K562 (cell line): ENCODE data around the gene TRMT10B. TPM values are rescaled to one million over a fixed set of nuclear protein-coding genes. Genes with fewer than 3 reads are reported as not detected.
A peak's percentile ranks its signal among the peaks of the same experiment; 100 is the strongest.

Experiments
- ATAC-seq: fragments of 200-7000 bp; cut with Tn5 transposase; 3 replicates; pipeline ENCODE4 v1.9.1; 2020; ENCODE audit warnings: moderate library complexity
- BruUV-seq: library from RNA; stranded (reverse); fragments of 400-500 nt; replicated peaks from 2 replicates; lab custom pipeline; 2021; lab: Mats Ljungman, UMichigan
- CTCF ChIA-PET: fragments of 300-600 bp; formaldehyde crosslinking; extraction: SDS; loops from one replicate; lab custom pipeline; 2021; ENCODE audit warnings: low intra/inter-chr PET ratio; lab: Yijun Ruan, JAX
- POLR2A ChIA-PET: fragments of 300-600, 350-650 bp; sonication (Branson Sonifier 250); formaldehyde crosslinking; extraction: SDS; loops from one replicate; lab custom pipeline; 2021; ENCODE audit warnings: antibody characterized with exemption, inconsistent platforms; lab: Yijun Ruan, JAX
- DNase-seq, 4 experiments: peaks; one replicate each; pipeline versions ENCODE4 v3.0.0 to v3.0.0-alpha.2; 2011 to 2018; ENCODE audit warnings: low spot score in 3 of 4, mixed read lengths in 3 of 4; ENCODE audit errors: extremely low read depth in 1 of 4
- FAIRE-seq: peaks from 2 replicates; lab custom pipeline; 2011; peaks lifted over from hg19 to GRCh38; lab: Jason Lieb, UNC
- H2AFZ ChIP-seq: 2 replicates; pipeline ENCODE4 v1.6.0; 2011; ENCODE audit warnings: low read depth, low read length, control low read depth, inconsistent platforms
- H3K27ac ChIP-seq: fragments of 200-600 bp; 3 replicates; pipeline ENCODE4 v1.8.0; 2011; ENCODE audit warnings: low read depth, mild to moderate bottlenecking, control low read depth, inconsistent platforms, low read length, moderate library complexity, mixed read lengths; ENCODE audit errors: extremely low read depth
- H3K27me3 ChIP-seq, 2 experiments: fragments of 300-600 bp in 1 of 2; 2 replicates in 1 of 2; 3 replicates in 1 of 2; pipeline versions ENCODE4 v1.6.0 to v1.8.0; 2011; ENCODE audit warnings: inconsistent platforms in 2 of 2, low read length in 2 of 2, mild to moderate bottlenecking in 1 of 2, mixed read lengths in 1 of 2, moderate library complexity in 1 of 2; ENCODE audit not compliant: control insufficient read depth in 2 of 2, insufficient read depth in 2 of 2
- H3K36me3 ChIP-seq: fragments of 300-600 bp; 3 replicates; pipeline ENCODE4 v1.8.0; 2011; ENCODE audit warnings: mild to moderate bottlenecking, low read length, inconsistent platforms; ENCODE audit not compliant: control insufficient read depth, insufficient read depth
- H3K4me1 ChIP-seq, 2 experiments: fragments of 200-600 bp in 1 of 2; replicated peaks in 1 of 2; 2 replicates in 1 of 2; 3 replicates in 1 of 2; pipeline versions ENCODE4 v1.5.1 to v1.8.0; 2011; ENCODE audit warnings: inconsistent platforms in 2 of 2, low read length in 2 of 2, mild to moderate bottlenecking in 1 of 2, mixed read lengths in 1 of 2, moderate library complexity in 1 of 2; ENCODE audit not compliant: control insufficient read depth in 2 of 2, insufficient read depth in 2 of 2
- H3K4me2 ChIP-seq: 2 replicates; pipeline ENCODE4 v1.6.1; 2011; ENCODE audit warnings: low read length, control low read depth, inconsistent platforms, mixed read lengths; ENCODE audit not compliant: insufficient read depth
- H3K4me3 ChIP-seq: fragments of 200-600 bp; sonication (generic), shearing (Covaris generic); 2 replicates; pipeline ENCODE4 v1.5.1; 2016; ENCODE audit warnings: control low read depth, inconsistent platforms
- H3K79me2 ChIP-seq: fragments of 200-600 bp; 3 replicates; pipeline ENCODE4 v1.8.0; 2011; ENCODE audit warnings: low read length, inconsistent platforms; ENCODE audit not compliant: control insufficient read depth, insufficient read depth
- H3K9ac ChIP-seq, 2 experiments: 2 replicates each; pipeline versions ENCODE4 v1.6.0 to v1.6.1; 2011; ENCODE audit warnings: low read depth in 2 of 2, low read length in 2 of 2, control low read depth in 1 of 2, inconsistent platforms in 1 of 2, mild to moderate bottlenecking in 1 of 2, mixed read lengths in 1 of 2; ENCODE audit not compliant: insufficient read depth in 1 of 2
- H3K9me1 ChIP-seq: one replicate; pipeline ENCODE4 v1.6.0; 2011; ENCODE audit warnings: inconsistent platforms, mild to moderate bottlenecking, low read length, moderate library complexity; ENCODE audit not compliant: control insufficient read depth, insufficient read depth
- H3K9me3 ChIP-seq: replicated peaks from 2 replicates; pipeline ENCODE4 v1.5.1; 2011; ENCODE audit warnings: low read depth, low read length, inconsistent platforms; ENCODE audit not compliant: control insufficient read depth, insufficient read depth
- H4K20me1 ChIP-seq: replicated peaks from 2 replicates; pipeline ENCODE4 v1.6.1; 2011; ENCODE audit warnings: low read length, inconsistent platforms, mixed read lengths; ENCODE audit not compliant: control insufficient read depth, insufficient read depth
- CBX3 ChIP-seq, 2 experiments: IDR thresholded peaks; 1 replicate in 1 of 2; 2 replicates in 1 of 2; pipeline ENCODE4 v1.6.1; 2012; ENCODE audit warnings: inconsistent platforms in 2 of 2, low read length in 2 of 2, borderline replicate concordance in 1 of 2, control low read depth in 1 of 2
- DDX20 ChIP-seq: fragments of 450-650 bp; IDR thresholded peaks from 2 replicates; pipeline ENCODE4 v1.6.1; 2016; ENCODE audit warnings: missing genetic modification characterization, low read depth, mild to moderate bottlenecking, missing compliant biosample characterization, moderate library complexity
- HMG20B ChIP-seq: fragments of 250-450 bp; sonication (Bioruptor Pico); IDR thresholded peaks from 2 replicates; pipeline ENCODE4 v1.5.0; 2021; ENCODE audit warnings: mild to moderate bottlenecking
- RBM22 ChIP-seq: fragments of 200-400 bp; formaldehyde crosslinking; IDR thresholded peaks from 2 replicates; pipeline ENCODE4 v1.6.1; 2018; ENCODE audit warnings: low read length, low read depth; ENCODE audit not compliant: poor library complexity, severe bottlenecking
- RBM25 ChIP-seq: fragments of 200-400 bp; formaldehyde crosslinking; IDR thresholded peaks from 2 replicates; pipeline ENCODE4 v1.6.1; 2018; ENCODE audit warnings: low read length, low read depth, moderate library complexity; ENCODE audit not compliant: severe bottlenecking
- TFE3 ChIP-seq: fragments of 450-650 bp; formaldehyde crosslinking; IDR thresholded peaks from 2 replicates; pipeline ENCODE4 v1.4.0; 2020; ENCODE audit warnings: mild to moderate bottlenecking, mixed read lengths
- ZFP30 ChIP-seq: fragments of 250-450 bp; sonication (Bioruptor Pico); IDR thresholded peaks from 2 replicates; pipeline ENCODE4 v1.8.0; 2022; ENCODE audit warnings: moderate library complexity, mild to moderate bottlenecking, inconsistent platforms, borderline replicate concordance
- ZNF318 ChIP-seq, 2 experiments: fragments of 450-650 bp; IDR thresholded peaks; 2 replicates each; pipeline ENCODE4 v1.6.1; 2016; ENCODE audit warnings: mild to moderate bottlenecking in 2 of 2, borderline replicate concordance in 1 of 2, low read depth in 1 of 2, moderate library complexity in 1 of 2
- WGBS: fragments of 100-300 bp; shearing (Covaris generic); methylation state at CpG from one replicate; pipeline ENCODE4 v1.1.6; 2016; ENCODE audit warnings: low coverage, mixed read lengths; ENCODE audit not compliant: insufficient coverage; ENCODE audit errors: missing lambda C conversion rate; 5-methylcytosine and 5-hydroxymethylcytosine counted together
- in situ Hi-C: fragments of 300-500 bp; cut with MboI; formaldehyde crosslinking; loops from 4 replicates; pipeline ENCODE4 v1.15.0; 2018; ENCODE audit warnings: inconsistent platforms, mixed read lengths
- intact Hi-C: fragments of 100-400 bp; cut with micrococcal nuclease; formaldehyde crosslinking; loops from 2 replicates; pipeline ENCODE4 v1.14.2; 2022
- polyA plus RNA-seq, 8 experiments: library from polyadenylated mRNA; depleted of rRNA in 4 of 8; stranded (reverse) in 5 of 8; unstranded in 3 of 8; fragments of >200 nt; fragmentation: Nextera tagmentation in 2 of 8; fragmentation: Illumina TruSeq in 1 of 8; extraction: Ambion mirVana in 2 of 8; extraction: Trizol in 1 of 8; gene quantifications; 2 replicates each; pipeline versions ENCODE4 v1.2.1 to v1.2.3, GENCODE V29; 2011 to 2014; ENCODE audit warnings: inconsistent platforms in 1 of 8, missing spikeins in 1 of 8
- total RNA-seq, 7 experiments: library from RNA; depleted of rRNA in 6 of 7; stranded (reverse); fragments of >200 nt in 6 of 7; fragmentation: Illumina TruSeq in 2 of 7; extraction: Trizol in 2 of 7; gene quantifications; 2 replicates each; pipeline versions ENCODE4 v1.2.1 to v1.2.3, GENCODE V29; 2011 to 2021; ENCODE audit warnings: low replicate concordance in 1 of 7

Gene TRMT10B
- total and polyA plus RNA-seq, 9 of the 15 experiments (the other 6 are each of a cell fraction or from before 2014, with no cell fraction given): 2.9 to 13.4 (median 7.0) TPM

GRCh38 chr9:37732086-37732741, 21.4 kb upstream of the TRMT10B start:
- DNase-seq (no peak), ATAC-seq (no peak), FAIRE-seq (peak; percentile 46)
- Histone ChIP-seq H3K9ac (no peak overlapping the region), H4K20me1 (no peaks in the 10 kb centered on the region; the same call in 1 of the 2 replicates), H3K27ac (no peak overlapping the region), H3K4me2 (no peak overlapping the region), H3K9me3 (no peaks in the 10 kb centered on the region), H3K27me3 (peaks cover 64 to 76% of the 10 kb centered on the region in 2 experiments), H3K79me2 (no peaks in the 10 kb centered on the region), H3K4me1 (no peaks in the 10 kb centered on the region), H3K4me3 (no peak overlapping the region), H3K9me1 (no peaks in the 10 kb centered on the region)
- WGBS: 2% methylated on average over 10 of the region's 10 CpGs
- ChIA-PET POLR2A (interaction anchor here (0.6 to 1.9 kb wide), 7 partner anchors 7 to 310 kb away, joined by 3 to 5 read pairs (median 4); partner anchors contain the start of gene GRHPR), CTCF (no interaction called here)
- in situ Hi-C loops (loop anchor here (25.0 kb wide), 1 partner anchor 630 kb away; no protein-coding TSS in a partner anchor), intact Hi-C loops (no loop called here)
- BruUV-seq: no TSS peak
- TF ChIP-seq TFE3 (CRISPR knock-in tag) (no peak), RBM22 (no peak), ZFP30 (CRISPR knock-in tag) (no peak), CBX3 (IDR thresholded peaks at IDR 0.05; ENCODE audit: borderline replicate concordance in 1 of 2, low read length in 2 of 2) (no peak), DDX20 (tag) (no peak), ZNF318 (IDR thresholded peaks at IDR 0.05; ENCODE audit: borderline replicate concordance in 1 of 2, low read depth in 1 of 2) (no peak), RBM25 (no peak), HMG20B (CRISPR knock-in tag) (no peak)
- TF ChIP-seq, all 486 proteins: peak for 0
- Histone ChIP-seq H2AFZ (no peak overlapping the region), H3K36me3 (no peaks in the 10 kb centered on the region)
